Activated CD4-positive, CD25-positive, alpha-beta regulatory T cell (primary cell): ENCODE results near the gene EXTL1.

ENCODE experiments used
- DNase-seq, 4 experiments: peaks; one replicate each; lab custom pipeline; 2025; lab: John Stamatoyannopoulos, UW

EXTL1 gene

GRCh38 chr1:25997828-25998761 is 23.5 kb upstream of the EXTL1 start, which contains the start of gene PAFAH2:
PAFAH2 (minus strand) TSS chr1:25998063; CDS start chr1:25990816, 7,247 bp downstream.
- peak; percentile 90 to 96 (median 91) for DNase-seq

- no peak for DNase-seq
Observed at GRCh38 chr1:25999041-25999800, 22.4 kb upstream of the EXTL1 start.

- no peak for DNase-seq
Observed at GRCh38 chr1:26003262-26003661, 18.3 kb upstream of the EXTL1 start.

- no peak for DNase-seq
Observed at GRCh38 chr1:26003756-26004155, 17.8 kb upstream of the EXTL1 start.

GRCh38 chr1:26005434-26006105 is 16.0 kb upstream of the EXTL1 start:
- DNase-seq: no peak

- no peak for DNase-seq
Observed at GRCh38 chr1:26006710-26007109, 14.9 kb upstream of the EXTL1 start.

- DNase-seq: no peak
Observed at GRCh38 chr1:26009796-26010447, 11.7 kb upstream of the EXTL1 start.

- no peak for DNase-seq
Observed at GRCh38 chr1:26010825-26011224, 10.8 kb upstream of the EXTL1 start.

GRCh38 chr1:26012864-26013263 is 8.7 kb upstream of the EXTL1 start:
- no peak for DNase-seq

- no peak for DNase-seq
Observed at GRCh38 chr1:26014179-26014578, 7.4 kb upstream of the EXTL1 start.

GRCh38 chr1:26015358-26015757 is 6.2 kb upstream of the EXTL1 start:
- no peak for DNase-seq

GRCh38 chr1:26016258-26016952 is 5.2 kb upstream of the EXTL1 start:
- DNase-seq: no peak

GRCh38 chr1:26016953-26017545 is 4.5 kb upstream of the EXTL1 start:
- DNase-seq: no peak

GRCh38 chr1:26017606-26018005 is 4.0 kb upstream of the EXTL1 start:
- DNase-seq: no peak

GRCh38 chr1:26019641-26020315 is 1.8 kb upstream of the EXTL1 start:
- DNase-seq: no peak

GRCh38 chr1:26020330-26020768 is 1.2 kb upstream of the EXTL1 start:
- DNase-seq: no peak

- DNase-seq: no peak
Observed at GRCh38 chr1:26020941-26021646, 481 bp upstream of the EXTL1 start.

GRCh38 chr1:26022404-26022779 is 817 bp downstream of the EXTL1 start:
- DNase-seq: no peak

GRCh38 chr1:26023009-26023408 is 1.4 kb downstream of the EXTL1 start:
- no peak for DNase-seq

GRCh38 chr1:26023826-26024225 is 2.3 kb downstream of the EXTL1 start:
- DNase-seq: no peak
